Mesenchymal stem cell (in vitro differentiated cells and primary cell): Measurements from ENCODE around the gene FAM124B.

Experiments used
- DNase-seq: peaks from one replicate; pipeline ENCODE4 v3.0.0-alpha.2; 2013
- H2AFZ ChIP-seq: one replicate; pipeline ENCODE4 v1.6.1; 2013; ENCODE audit warnings: low read depth, mild to moderate bottlenecking, control low read depth, inconsistent platforms, low read length, moderate library complexity
- H2AK5ac ChIP-seq: 2 replicates; pipeline ENCODE4 v1.6.1; 2013; ENCODE audit warnings: low read length, moderate library complexity, mild to moderate bottlenecking, inconsistent platforms; ENCODE audit not compliant: severe bottlenecking
- H2BK120ac ChIP-seq: one replicate; pipeline ENCODE4 v1.6.1; 2013; ENCODE audit warnings: low read depth, mild to moderate bottlenecking, inconsistent platforms, low read length, moderate library complexity
- H2BK12ac ChIP-seq, 2 experiments: one replicate each; pipeline ENCODE4 v1.6.1; 2013; ENCODE audit warnings: inconsistent platforms in 2 of 2, low read length in 2 of 2, mild to moderate bottlenecking in 2 of 2, moderate library complexity in 2 of 2, control low read depth in 1 of 2
- H2BK15ac ChIP-seq: one replicate; pipeline ENCODE4 v1.6.1; 2013; ENCODE audit warnings: mild to moderate bottlenecking, low read depth, inconsistent platforms; ENCODE audit not compliant: poor library complexity, severe bottlenecking
- H2BK5ac ChIP-seq: 2 replicates; pipeline ENCODE4 v1.6.1; 2013; ENCODE audit warnings: low read depth, mild to moderate bottlenecking, low read length, control low read depth, inconsistent platforms; ENCODE audit not compliant: poor library complexity, severe bottlenecking
- H3K14ac ChIP-seq, 2 experiments: one replicate each; pipeline ENCODE4 v1.6.1; 2013; ENCODE audit warnings: inconsistent platforms in 2 of 2, low read length in 2 of 2, control low read depth in 1 of 2, mild to moderate bottlenecking in 1 of 2, moderate library complexity in 1 of 2
- H3K18ac ChIP-seq, 2 experiments: one replicate each; pipeline ENCODE4 v1.6.1; 2013; ENCODE audit warnings: inconsistent platforms in 2 of 2, low read length in 2 of 2, control low read depth in 1 of 2, low read depth in 1 of 2, mild to moderate bottlenecking in 1 of 2
- H3K23ac ChIP-seq, 2 experiments: one replicate each; pipeline ENCODE4 v1.6.1; 2013; ENCODE audit warnings: inconsistent platforms in 2 of 2, low read length in 2 of 2, mild to moderate bottlenecking in 2 of 2, moderate library complexity in 2 of 2, control low read depth in 1 of 2
- H3K27ac ChIP-seq: 2 replicates; pipeline ENCODE4 v1.5.1; 2013; ENCODE audit warnings: mild to moderate bottlenecking, moderate library complexity, low read length, control low read depth, inconsistent platforms; ENCODE audit not compliant: poor library complexity, severe bottlenecking
- H3K27me3 ChIP-seq, 2 experiments: 2 replicates each; pipeline versions ENCODE4 v1.6.1 to v1.7.0; 2013; ENCODE audit warnings: low read length in 2 of 2, mild to moderate bottlenecking in 2 of 2, moderate library complexity in 2 of 2, control low read depth in 1 of 2, inconsistent platforms in 1 of 2; ENCODE audit not compliant: control insufficient read depth in 1 of 2, insufficient read depth in 1 of 2
- H3K36me3 ChIP-seq, 2 experiments: 2 replicates each; pipeline versions ENCODE4 v1.6.1 to v1.7.0; 2013; ENCODE audit warnings: low read length in 2 of 2, control low read depth in 1 of 2, inconsistent platforms in 1 of 2, low read depth in 1 of 2, mild to moderate bottlenecking in 1 of 2; ENCODE audit not compliant: insufficient read depth in 2 of 2, control insufficient read depth in 1 of 2
- H3K4ac ChIP-seq, 2 experiments: one replicate each; pipeline ENCODE4 v1.6.1; 2013; ENCODE audit warnings: inconsistent platforms in 2 of 2, low read length in 2 of 2, mild to moderate bottlenecking in 2 of 2, moderate library complexity in 2 of 2, control low read depth in 1 of 2, low read depth in 1 of 2
- H3K4me1 ChIP-seq: 2 replicates; pipeline ENCODE4 v1.6.1; 2013; ENCODE audit warnings: low read depth, low read length, control low read depth; ENCODE audit not compliant: control insufficient read depth, insufficient read depth
- H3K4me2 ChIP-seq: 2 replicates; pipeline ENCODE4 v1.6.1; 2013; ENCODE audit warnings: low read length, mild to moderate bottlenecking, inconsistent platforms; ENCODE audit not compliant: poor library complexity, severe bottlenecking
- H3K4me3 ChIP-seq, 2 experiments: 2 replicates each; pipeline versions ENCODE4 v1.5.1 to v1.7.0; 2013; ENCODE audit warnings: low read length in 2 of 2, mild to moderate bottlenecking in 2 of 2, control low read depth in 1 of 2, low read depth in 1 of 2; ENCODE audit not compliant: insufficient read depth in 1 of 2
- H3K79me1 ChIP-seq: replicated peaks from 2 replicates; pipeline ENCODE4 v1.6.1; 2013; ENCODE audit warnings: mild to moderate bottlenecking, control low read depth, low read length, inconsistent platforms; ENCODE audit not compliant: poor library complexity, severe bottlenecking
- H3K9ac ChIP-seq: 2 replicates; pipeline ENCODE4 v1.7.0; 2013; ENCODE audit warnings: mild to moderate bottlenecking, low read length, moderate library complexity
- H3K9me3 ChIP-seq: 2 replicates; pipeline ENCODE4 v1.7.0; 2013; ENCODE audit warnings: mild to moderate bottlenecking, low read length; ENCODE audit not compliant: control insufficient read depth
- H4K8ac ChIP-seq: one replicate; pipeline ENCODE4 v1.6.1; 2013; ENCODE audit warnings: inconsistent platforms, mild to moderate bottlenecking, low read length, moderate library complexity
- H4K91ac ChIP-seq: one replicate; pipeline ENCODE4 v1.6.1; 2013; ENCODE audit warnings: mild to moderate bottlenecking, low read length, inconsistent platforms
- WGBS: methylation state at CpG from one replicate; pipeline ENCODE4 v1.1.7; 2013; ENCODE audit warnings: mixed read lengths; 5-methylcytosine and 5-hydroxymethylcytosine counted together

The FAM124B gene

GRCh38 chr2:224438726-224439125 lies 36.8 kb upstream of the FAM124B start:
- H2AK5ac ChIP-seq: no peak overlapping the region
- no peak overlapping the region for H3K4me2 ChIP-seq
- H3K36me3 ChIP-seq: no peaks in the 10 kb centered on the region
- no peak overlapping the region for H3K18ac ChIP-seq
- H3K4me1 ChIP-seq: no peaks in the 10 kb centered on the region
- H3K9me3 ChIP-seq: no peaks in the 10 kb centered on the region
- peaks cover 0 to 11% of the 10 kb centered on the region in 2 experiments for H3K27me3 ChIP-seq
- no peak overlapping the region for H3K23ac ChIP-seq
- H2BK15ac ChIP-seq: no peak overlapping the region
- H3K79me1 ChIP-seq: no peaks in the 10 kb centered on the region
- H3K4ac ChIP-seq: no peak overlapping the region
- H3K4me3 ChIP-seq: no peak overlapping the region
- H2BK12ac ChIP-seq: no peak overlapping the region
- H3K27ac ChIP-seq: no peak overlapping the region
- no peak overlapping the region for H2BK5ac ChIP-seq
- H2AFZ ChIP-seq: no peak overlapping the region
- no peak overlapping the region for H3K9ac ChIP-seq
- H2BK120ac ChIP-seq: no peak overlapping the region
- no peak overlapping the region for H4K8ac ChIP-seq
- no peak overlapping the region for H4K91ac ChIP-seq
- no peak for DNase-seq
- no peak overlapping the region for H3K14ac ChIP-seq

GRCh38 chr2:224436634-224437033 lies 34.7 kb upstream of the FAM124B start:
- no peak overlapping the region for H4K91ac ChIP-seq
- H2BK5ac ChIP-seq: no peak overlapping the region
- no peak overlapping the region for H3K14ac ChIP-seq
- no peak for DNase-seq
- H2AFZ ChIP-seq: no peak overlapping the region
- no peak overlapping the region for H3K18ac ChIP-seq
- H2BK15ac ChIP-seq: no peak overlapping the region
- no peaks in the 10 kb centered on the region for H3K79me1 ChIP-seq
- no peak overlapping the region for H2AK5ac ChIP-seq
- H3K4me1 ChIP-seq: no peaks in the 10 kb centered on the region
- H2BK120ac ChIP-seq: no peak overlapping the region
- H3K23ac ChIP-seq: no peak overlapping the region
- no peak overlapping the region for H4K8ac ChIP-seq
- H2BK12ac ChIP-seq: no peak overlapping the region
- H3K27ac ChIP-seq: no peak overlapping the region
- H3K4ac ChIP-seq: no peak overlapping the region
- H3K9me3 ChIP-seq: no peaks in the 10 kb centered on the region
- WGBS: no CpG with 5 or more reads among the region's 1 CpG
- no peaks in the 10 kb centered on the region for H3K36me3 ChIP-seq
- no peak overlapping the region for H3K4me3 ChIP-seq
- peaks cover 0 to 8% of the 10 kb centered on the region in 2 experiments for H3K27me3 ChIP-seq
- H3K9ac ChIP-seq: no peak overlapping the region
- H3K4me2 ChIP-seq: no peak overlapping the region

- H4K8ac ChIP-seq: no peak overlapping the region
- H3K79me1 ChIP-seq: no peaks in the 10 kb centered on the region
- no peak overlapping the region for H2AK5ac ChIP-seq
- peaks cover 0 to 16% of the 10 kb centered on the region in 2 experiments for H3K27me3 ChIP-seq
- H2BK5ac ChIP-seq: no peak overlapping the region
- no peak overlapping the region for H2BK12ac ChIP-seq
- H3K4ac ChIP-seq: no peak overlapping the region
- H3K18ac ChIP-seq: no peak overlapping the region
- H3K14ac ChIP-seq: no peak overlapping the region
- H3K36me3 ChIP-seq: no peaks in the 10 kb centered on the region
- H2AFZ ChIP-seq: no peak overlapping the region
- no peak overlapping the region for H2BK15ac ChIP-seq
- no peak overlapping the region for H3K27ac ChIP-seq
- no peak overlapping the region for H3K4me3 ChIP-seq
- WGBS: 90% methylated on average over 4 of the region's 4 CpGs
- no peak overlapping the region for H3K23ac ChIP-seq
- no peak for DNase-seq
- no peak overlapping the region for H4K91ac ChIP-seq
- H2BK120ac ChIP-seq: no peak overlapping the region
- H3K9ac ChIP-seq: no peak overlapping the region
- H3K4me2 ChIP-seq: no peak overlapping the region
- no peaks in the 10 kb centered on the region for H3K4me1 ChIP-seq
- no peaks in the 10 kb centered on the region for H3K9me3 ChIP-seq
These were observed 32.7 kb upstream of the FAM124B start for GRCh38 chr2:224434618-224435017.

GRCh38 chr2:224433442-224433841 lies 31.5 kb upstream of the FAM124B start:
- no peak overlapping the region for H3K27ac ChIP-seq
- no peak overlapping the region for H2AK5ac ChIP-seq
- no peak overlapping the region for H3K14ac ChIP-seq
- H3K4ac ChIP-seq: no peak overlapping the region
- H3K9ac ChIP-seq: no peak overlapping the region
- no peak overlapping the region for H2AFZ ChIP-seq
- no peaks in the 10 kb centered on the region for H3K36me3 ChIP-seq
- no peaks in the 10 kb centered on the region for H3K4me1 ChIP-seq
- no peak overlapping the region for H3K4me3 ChIP-seq
- no peak overlapping the region for H3K4me2 ChIP-seq
- peaks cover 0 to 19% of the 10 kb centered on the region in 2 experiments for H3K27me3 ChIP-seq
- no peak overlapping the region for H3K18ac ChIP-seq
- no peak overlapping the region for H2BK120ac ChIP-seq
- no peak overlapping the region for H2BK15ac ChIP-seq
- WGBS: 66% methylated on average over 10 of the region's 10 CpGs
- H2BK5ac ChIP-seq: no peak overlapping the region
- no peaks in the 10 kb centered on the region for H3K9me3 ChIP-seq
- no peak overlapping the region for H4K91ac ChIP-seq
- no peak for DNase-seq
- no peak overlapping the region for H2BK12ac ChIP-seq
- H4K8ac ChIP-seq: no peak overlapping the region
- H3K23ac ChIP-seq: no peak overlapping the region
- no peaks in the 10 kb centered on the region for H3K79me1 ChIP-seq
